Measurements from ENCODE around the gene IL1RAPL1.

Gene IL1RAPL1

GRCh38 chrX:28609003-28609402, 21.8 kb downstream of the IL1RAPL1 start:
- DNase-seq (ENCODE audit: low read depth) = no peak
- TF ChIP-seq, protein P1, sequence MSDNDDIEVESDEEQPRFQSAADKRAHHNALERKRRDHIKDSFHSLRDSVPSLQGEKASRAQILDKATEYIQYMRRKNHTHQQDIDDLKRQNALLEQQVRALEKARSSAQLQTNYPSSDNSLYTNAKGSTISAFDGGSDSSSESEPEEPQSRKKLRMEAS (IDR thresholded peaks at IDR 0.05; ENCODE audit: low read depth, low read length) = no peak
- H3K4me3 ChIP-seq (ENCODE audit: low read depth, low read length) = no peak overlapping the region

DNA sequence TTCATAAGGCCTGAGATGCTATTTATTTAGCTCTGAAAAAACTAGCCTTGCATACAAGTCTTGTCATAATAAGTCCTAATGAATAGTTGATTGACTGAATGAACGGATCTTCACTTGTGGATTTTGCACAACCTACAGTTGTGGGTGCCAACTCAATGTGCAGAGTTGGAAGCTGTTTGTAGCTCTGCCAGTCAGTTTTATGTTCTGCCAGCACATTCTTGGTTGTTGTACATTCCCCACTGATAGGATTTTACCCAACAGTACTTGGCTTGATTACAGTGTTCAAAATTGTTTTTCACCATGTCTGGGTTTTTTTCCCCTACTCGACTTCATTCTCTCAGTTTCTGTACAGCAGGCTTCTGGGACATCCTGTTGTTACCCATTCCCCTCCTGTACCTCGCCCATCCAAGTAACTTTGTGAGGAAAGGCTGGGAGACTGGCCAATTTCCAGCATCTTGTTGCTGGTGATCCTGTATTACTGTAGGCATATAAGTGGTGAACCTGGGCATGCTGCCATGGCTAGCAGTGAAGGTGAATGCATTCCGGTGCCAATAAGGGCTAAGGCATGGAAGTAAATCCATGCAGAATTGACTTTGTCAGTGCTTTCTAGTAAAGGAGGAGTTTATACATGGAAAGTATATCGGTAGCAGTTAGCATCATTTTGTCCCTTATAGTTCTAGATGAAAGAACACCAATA, 22.8 kb downstream of the IL1RAPL1 start:
- H3K4me3 ChIP-seq (ENCODE audit: low read depth, low read length) = no peak overlapping the region
- TF ChIP-seq, protein P1 (IDR thresholded peaks at IDR 0.05; ENCODE audit: low read depth, low read length) = no peak
- TF ChIP-seq MYC (IDR thresholded peaks at IDR 0.05; ENCODE audit: low read depth, low read length) = no peak
- no peak for TF ChIP-seq POLR2A (IDR thresholded peaks at IDR 0.05; ENCODE audit: extremely low read depth, insufficient read length)
- TF ChIP-seq, protein P2, sequence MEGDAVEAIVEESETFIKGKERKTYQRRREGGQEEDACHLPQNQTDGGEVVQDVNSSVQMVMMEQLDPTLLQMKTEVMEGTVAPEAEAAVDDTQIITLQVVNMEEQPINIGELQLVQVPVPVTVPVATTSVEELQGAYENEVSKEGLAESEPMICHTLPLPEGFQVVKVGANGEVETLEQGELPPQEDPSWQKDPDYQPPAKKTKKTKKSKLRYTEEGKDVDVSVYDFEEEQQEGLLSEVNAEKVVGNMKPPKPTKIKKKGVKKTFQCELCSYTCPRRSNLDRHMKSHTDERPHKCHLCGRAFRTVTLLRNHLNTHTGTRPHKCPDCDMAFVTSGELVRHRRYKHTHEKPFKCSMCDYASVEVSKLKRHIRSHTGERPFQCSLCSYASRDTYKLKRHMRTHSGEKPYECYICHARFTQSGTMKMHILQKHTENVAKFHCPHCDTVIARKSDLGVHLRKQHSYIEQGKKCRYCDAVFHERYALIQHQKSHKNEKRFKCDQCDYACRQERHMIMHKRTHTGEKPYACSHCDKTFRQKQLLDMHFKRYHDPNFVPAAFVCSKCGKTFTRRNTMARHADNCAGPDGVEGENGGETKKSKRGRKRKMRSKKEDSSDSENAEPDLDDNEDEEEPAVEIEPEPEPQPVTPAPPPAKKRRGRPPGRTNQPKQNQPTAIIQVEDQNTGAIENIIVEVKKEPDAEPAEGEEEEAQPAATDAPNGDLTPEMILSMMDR (IDR thresholded peaks at IDR 0.05; ENCODE audit: low read depth, low read length) = no peak
- DNase-seq (ENCODE audit: low read depth) = no peak

GRCh38 chrX:28610746-28611145, 23.5 kb downstream of the IL1RAPL1 start:
- TF ChIP-seq, protein P2 (IDR thresholded peaks at IDR 0.05; ENCODE audit: low read depth, low read length) = no peak
- TF ChIP-seq, protein P1 (IDR thresholded peaks at IDR 0.05; ENCODE audit: low read depth, low read length) = no peak
- TF ChIP-seq MYC (IDR thresholded peaks at IDR 0.05; ENCODE audit: low read depth, low read length) = no peak
- TF ChIP-seq POLR2A (IDR thresholded peaks at IDR 0.05; ENCODE audit: extremely low read depth, insufficient read length) = no peak

GRCh38 chrX:28613558-28613957, 26.3 kb downstream of the IL1RAPL1 start:
- H3K4me3 ChIP-seq (ENCODE audit: low read depth, low read length) = no peak overlapping the region
- DNase-seq (ENCODE audit: low read depth) = no peak
- TF ChIP-seq, protein P2 (IDR thresholded peaks at IDR 0.05; ENCODE audit: low read depth, low read length) = no peak
- TF ChIP-seq, protein P1 (IDR thresholded peaks at IDR 0.05; ENCODE audit: low read depth, low read length) = no peak
- no peak for TF ChIP-seq POLR2A (IDR thresholded peaks at IDR 0.05; ENCODE audit: extremely low read depth, insufficient read length)
- TF ChIP-seq MYC (IDR thresholded peaks at IDR 0.05; ENCODE audit: low read depth, low read length) = no peak

More at GRCh38 chrX:28610746-28611145, 23.5 kb downstream of the IL1RAPL1 start:
- no peak overlapping the region for H3K4me3 ChIP-seq (ENCODE audit: low read depth, low read length)
- DNase-seq (ENCODE audit: low read depth) = no peak

- H3K4me3 ChIP-seq (ENCODE audit: low read depth, low read length) = no peak overlapping the region
- no peak for DNase-seq (ENCODE audit: low read depth)
- TF ChIP-seq POLR2A (IDR thresholded peaks at IDR 0.05; ENCODE audit: extremely low read depth, insufficient read length) = no peak
- no peak for TF ChIP-seq MYC (IDR thresholded peaks at IDR 0.05; ENCODE audit: low read depth, low read length)
- TF ChIP-seq, protein P1 (IDR thresholded peaks at IDR 0.05; ENCODE audit: low read depth, low read length) = no peak
- TF ChIP-seq, protein P2 (IDR thresholded peaks at IDR 0.05; ENCODE audit: low read depth, low read length) = no peak
Observed at GRCh38 chrX:28625223-28625622, 38.0 kb downstream of the IL1RAPL1 start.

DNA sequence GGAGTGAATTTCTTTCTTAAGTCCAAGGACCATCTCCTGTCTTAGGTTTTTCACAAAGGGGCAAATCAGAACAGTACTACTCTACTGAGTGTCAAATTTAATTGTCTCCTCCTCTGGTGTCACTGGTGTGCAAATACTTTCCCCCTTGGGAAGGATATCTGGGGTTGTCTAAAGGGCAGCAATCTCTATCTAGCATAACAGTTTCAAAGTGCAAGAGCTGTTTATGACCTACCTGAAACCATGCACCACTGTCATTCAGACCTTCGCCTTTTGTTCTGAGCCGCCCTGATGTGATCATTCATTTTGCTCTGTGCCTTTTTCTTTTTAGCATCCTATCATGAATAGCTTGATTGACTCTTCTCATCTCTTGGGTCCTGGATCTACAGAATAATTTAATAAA, 39.3 kb downstream of the IL1RAPL1 start:
- TF ChIP-seq, protein P1 (IDR thresholded peaks at IDR 0.05; ENCODE audit: low read depth, low read length) = no peak
- TF ChIP-seq, protein P2 (IDR thresholded peaks at IDR 0.05; ENCODE audit: low read depth, low read length) = no peak
- no peak for TF ChIP-seq POLR2A (IDR thresholded peaks at IDR 0.05; ENCODE audit: extremely low read depth, insufficient read length)
- TF ChIP-seq MYC (IDR thresholded peaks at IDR 0.05; ENCODE audit: low read depth, low read length) = no peak
- DNase-seq (ENCODE audit: low read depth) = no peak
- no peak overlapping the region for H3K4me3 ChIP-seq (ENCODE audit: low read depth, low read length)

All from NB4 (cell line).